Panc1 (cell line): Measurements from ENCODE around the gene CCDC88A.

Experiments used
- POLR2AphosphoS5 ChIP-seq: IDR thresholded peaks from 2 replicates; pipeline ENCODE4 v1.6.1; 2012; ENCODE audit warnings: mild to moderate bottlenecking, low read depth, low read length, moderate library complexity
- TF ChIP-seq, protein P1 (sequence below): fragments of 450-650 bp; IDR thresholded peaks from 2 replicates; pipeline ENCODE4 v1.5.1; 2017; ENCODE audit warnings: mild to moderate bottlenecking
- TF ChIP-seq, protein P2 (sequence below), 2 experiments: IDR thresholded peaks; 2 replicates each; pipeline ENCODE4 v1.6.1; 2011 to 2012; ENCODE audit warnings: low read depth in 2 of 2, control low read depth in 1 of 2, low read length in 1 of 2, mild to moderate bottlenecking in 1 of 2, moderate library complexity in 1 of 2; ENCODE audit not compliant: insufficient read depth in 1 of 2

DNA sequence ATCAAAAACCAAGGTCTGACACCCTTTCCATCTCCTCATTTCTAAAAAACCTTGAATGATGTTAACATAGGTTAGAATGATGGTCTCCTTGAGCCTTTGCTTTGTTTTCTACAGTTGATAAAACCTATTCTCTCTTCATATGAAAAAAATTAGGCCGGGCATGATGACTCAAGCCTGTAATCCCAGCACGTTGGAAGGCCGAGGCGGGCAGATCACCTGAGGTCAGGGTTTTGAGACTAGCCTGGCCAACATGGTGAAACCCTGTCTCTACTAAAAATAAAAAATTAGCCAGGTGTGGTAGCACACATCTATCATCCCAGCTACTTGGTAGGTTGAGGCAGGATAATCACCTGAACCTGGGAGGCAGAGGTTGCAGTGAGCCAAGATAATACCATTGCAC is 49.4 kb downstream of the CCDC88A start:
- TF ChIP-seq, protein P1, sequence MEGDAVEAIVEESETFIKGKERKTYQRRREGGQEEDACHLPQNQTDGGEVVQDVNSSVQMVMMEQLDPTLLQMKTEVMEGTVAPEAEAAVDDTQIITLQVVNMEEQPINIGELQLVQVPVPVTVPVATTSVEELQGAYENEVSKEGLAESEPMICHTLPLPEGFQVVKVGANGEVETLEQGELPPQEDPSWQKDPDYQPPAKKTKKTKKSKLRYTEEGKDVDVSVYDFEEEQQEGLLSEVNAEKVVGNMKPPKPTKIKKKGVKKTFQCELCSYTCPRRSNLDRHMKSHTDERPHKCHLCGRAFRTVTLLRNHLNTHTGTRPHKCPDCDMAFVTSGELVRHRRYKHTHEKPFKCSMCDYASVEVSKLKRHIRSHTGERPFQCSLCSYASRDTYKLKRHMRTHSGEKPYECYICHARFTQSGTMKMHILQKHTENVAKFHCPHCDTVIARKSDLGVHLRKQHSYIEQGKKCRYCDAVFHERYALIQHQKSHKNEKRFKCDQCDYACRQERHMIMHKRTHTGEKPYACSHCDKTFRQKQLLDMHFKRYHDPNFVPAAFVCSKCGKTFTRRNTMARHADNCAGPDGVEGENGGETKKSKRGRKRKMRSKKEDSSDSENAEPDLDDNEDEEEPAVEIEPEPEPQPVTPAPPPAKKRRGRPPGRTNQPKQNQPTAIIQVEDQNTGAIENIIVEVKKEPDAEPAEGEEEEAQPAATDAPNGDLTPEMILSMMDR, result no peak
- no peak for TF ChIP-seq POLR2AphosphoS5
- TF ChIP-seq, protein P2, sequence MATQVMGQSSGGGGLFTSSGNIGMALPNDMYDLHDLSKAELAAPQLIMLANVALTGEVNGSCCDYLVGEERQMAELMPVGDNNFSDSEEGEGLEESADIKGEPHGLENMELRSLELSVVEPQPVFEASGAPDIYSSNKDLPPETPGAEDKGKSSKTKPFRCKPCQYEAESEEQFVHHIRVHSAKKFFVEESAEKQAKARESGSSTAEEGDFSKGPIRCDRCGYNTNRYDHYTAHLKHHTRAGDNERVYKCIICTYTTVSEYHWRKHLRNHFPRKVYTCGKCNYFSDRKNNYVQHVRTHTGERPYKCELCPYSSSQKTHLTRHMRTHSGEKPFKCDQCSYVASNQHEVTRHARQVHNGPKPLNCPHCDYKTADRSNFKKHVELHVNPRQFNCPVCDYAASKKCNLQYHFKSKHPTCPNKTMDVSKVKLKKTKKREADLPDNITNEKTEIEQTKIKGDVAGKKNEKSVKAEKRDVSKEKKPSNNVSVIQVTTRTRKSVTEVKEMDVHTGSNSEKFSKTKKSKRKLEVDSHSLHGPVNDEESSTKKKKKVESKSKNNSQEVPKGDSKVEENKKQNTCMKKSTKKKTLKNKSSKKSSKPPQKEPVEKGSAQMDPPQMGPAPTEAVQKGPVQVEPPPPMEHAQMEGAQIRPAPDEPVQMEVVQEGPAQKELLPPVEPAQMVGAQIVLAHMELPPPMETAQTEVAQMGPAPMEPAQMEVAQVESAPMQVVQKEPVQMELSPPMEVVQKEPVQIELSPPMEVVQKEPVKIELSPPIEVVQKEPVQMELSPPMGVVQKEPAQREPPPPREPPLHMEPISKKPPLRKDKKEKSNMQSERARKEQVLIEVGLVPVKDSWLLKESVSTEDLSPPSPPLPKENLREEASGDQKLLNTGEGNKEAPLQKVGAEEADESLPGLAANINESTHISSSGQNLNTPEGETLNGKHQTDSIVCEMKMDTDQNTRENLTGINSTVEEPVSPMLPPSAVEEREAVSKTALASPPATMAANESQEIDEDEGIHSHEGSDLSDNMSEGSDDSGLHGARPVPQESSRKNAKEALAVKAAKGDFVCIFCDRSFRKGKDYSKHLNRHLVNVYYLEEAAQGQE (IDR thresholded peaks at IDR 0.05; ENCODE audit: insufficient read depth in 1 of 2, low read depth in 2 of 2, low read length in 1 of 2), result no peak
